HUES48 (cell line): Measurements from ENCODE around the gene GALNT7.

Source experiments
- H3K27ac ChIP-seq: one replicate; pipeline ENCODE4 v1.7.0; 2013; ENCODE audit warnings: low read depth, low read length, inconsistent platforms
- H3K27me3 ChIP-seq: 2 replicates; pipeline ENCODE4 v1.6.1; 2013; ENCODE audit warnings: mild to moderate bottlenecking, low read length; ENCODE audit not compliant: control insufficient read depth, insufficient read depth
- H3K36me3 ChIP-seq: 2 replicates; pipeline ENCODE4 v1.6.1; 2013; ENCODE audit warnings: low read length; ENCODE audit not compliant: control insufficient read depth, insufficient read depth
- H3K4me1 ChIP-seq: 2 replicates; pipeline ENCODE4 v1.6.1; 2013; ENCODE audit warnings: mild to moderate bottlenecking, low read length; ENCODE audit not compliant: control insufficient read depth, insufficient read depth
- H3K4me3 ChIP-seq: 2 replicates; pipeline ENCODE4 v1.5.1; 2013; ENCODE audit warnings: mild to moderate bottlenecking, low read depth, low read length
- H3K9ac ChIP-seq: 2 replicates; pipeline ENCODE4 v1.6.1; 2013; ENCODE audit warnings: mild to moderate bottlenecking, low read depth, low read length, moderate library complexity
- H3K9me3 ChIP-seq: 2 replicates; pipeline ENCODE4 v1.6.1; 2013; ENCODE audit warnings: low read length; ENCODE audit not compliant: control insufficient read depth, insufficient read depth

The GALNT7 gene

GRCh38 chr4:173264245-173264644, 95.6 kb downstream of the GALNT7 start:
- H3K27ac ChIP-seq, result no peak overlapping the region
- H3K27me3 ChIP-seq, result no peaks in the 10 kb centered on the region
- H3K4me1 ChIP-seq, result peaks cover 13% of the 10 kb centered on the region
- no peaks in the 10 kb centered on the region for H3K36me3 ChIP-seq
- no peaks in the 10 kb centered on the region for H3K9me3 ChIP-seq
- no peak overlapping the region for H3K9ac ChIP-seq
- no peak overlapping the region for H3K4me3 ChIP-seq

- no peaks in the 10 kb centered on the region for H3K27me3 ChIP-seq
- no peaks in the 10 kb centered on the region for H3K36me3 ChIP-seq
- H3K4me1 ChIP-seq, result peaks cover 13% of the 10 kb centered on the region
- H3K9me3 ChIP-seq, result no peaks in the 10 kb centered on the region
- no peak overlapping the region for H3K9ac ChIP-seq
- no peak overlapping the region for H3K4me3 ChIP-seq
- no peak overlapping the region for H3K27ac ChIP-seq
Observed at GRCh38 chr4:173264684-173265185, 96.1 kb downstream of the GALNT7 start.

GRCh38 chr4:173265751-173266150, 97.1 kb downstream of the GALNT7 start:
- Histone ChIP-seq H3K4me1 (peaks cover 20% of the 10 kb centered on the region), H3K9ac (no peak overlapping the region), H3K9me3 (no peaks in the 10 kb centered on the region), H3K4me3 (no peak overlapping the region), H3K36me3 (no peaks in the 10 kb centered on the region), H3K27me3 (no peaks in the 10 kb centered on the region), H3K27ac (no peak overlapping the region)

- Histone ChIP-seq H3K27me3 (no peaks in the 10 kb centered on the region), H3K36me3 (no peaks in the 10 kb centered on the region), H3K27ac (no peak overlapping the region), H3K9me3 (no peaks in the 10 kb centered on the region), H3K4me1 (peaks cover 20% of the 10 kb centered on the region), H3K9ac (no peak overlapping the region), H3K4me3 (no peak overlapping the region)
Observed at GRCh38 chr4:173267711-173268110, 99.1 kb downstream of the GALNT7 start.

- Histone ChIP-seq H3K36me3 (peaks cover 3% of the 10 kb centered on the region; the same call in 1 of the 2 replicates), H3K9ac (no peak overlapping the region), H3K4me1 (peaks cover 18% of the 10 kb centered on the region), H3K27me3 (no peaks in the 10 kb centered on the region), H3K4me3 (no peak overlapping the region), H3K9me3 (no peaks in the 10 kb centered on the region), H3K27ac (no peak overlapping the region)
Observed at GRCh38 chr4:173269280-173269679, 100.7 kb downstream of the GALNT7 start.

GRCh38 chr4:173270312-173271027, 101.9 kb downstream of the GALNT7 start:
- peaks cover 11% of the 10 kb centered on the region for H3K4me1 ChIP-seq
- no peak overlapping the region for H3K9ac ChIP-seq
- H3K27ac ChIP-seq, result peak overlapping the region; percentile 1
- H3K9me3 ChIP-seq, result no peaks in the 10 kb centered on the region
- H3K4me3 ChIP-seq, result no peak overlapping the region
- no peaks in the 10 kb centered on the region for H3K27me3 ChIP-seq
- H3K36me3 ChIP-seq, result peaks cover 3% of the 10 kb centered on the region; the same call in 1 of the 2 replicates

- peaks cover 10% of the 10 kb centered on the region for H3K4me1 ChIP-seq
- H3K4me3 ChIP-seq, result no peak overlapping the region
- no peak overlapping the region for H3K9ac ChIP-seq
- H3K9me3 ChIP-seq, result no peaks in the 10 kb centered on the region
- no peaks in the 10 kb centered on the region for H3K27me3 ChIP-seq
- no peak overlapping the region for H3K27ac ChIP-seq
- H3K36me3 ChIP-seq, result peaks cover 3% of the 10 kb centered on the region; the same call in 1 of the 2 replicates
Observed at GRCh38 chr4:173272314-173272713, 103.7 kb downstream of the GALNT7 start.

- Histone ChIP-seq H3K27me3 (no peaks in the 10 kb centered on the region), H3K9ac (no peak overlapping the region), H3K4me1 (peaks cover 7% of the 10 kb centered on the region; the same call in 1 of the 2 replicates), H3K36me3 (peaks cover 3% of the 10 kb centered on the region; the same call in 1 of the 2 replicates), H3K27ac (no peak overlapping the region), H3K4me3 (no peak overlapping the region), H3K9me3 (no peaks in the 10 kb centered on the region)
Observed at GRCh38 chr4:173272996-173273395, 104.4 kb downstream of the GALNT7 start.

GRCh38 chr4:173273941-173274340, 105.3 kb downstream of the GALNT7 start:
- H3K27me3 ChIP-seq, result no peaks in the 10 kb centered on the region
- H3K9me3 ChIP-seq, result no peaks in the 10 kb centered on the region
- H3K36me3 ChIP-seq, result peaks cover 3% of the 10 kb centered on the region; the same call in 1 of the 2 replicates
- H3K27ac ChIP-seq, result no peak overlapping the region
- H3K9ac ChIP-seq, result no peak overlapping the region
- peaks cover 7% of the 10 kb centered on the region; the same call in 1 of the 2 replicates for H3K4me1 ChIP-seq
- H3K4me3 ChIP-seq, result no peak overlapping the region

- no peak overlapping the region for H3K27ac ChIP-seq
- H3K27me3 ChIP-seq, result no peaks in the 10 kb centered on the region
- no peaks in the 10 kb centered on the region for H3K9me3 ChIP-seq
- peaks cover 7% of the 10 kb centered on the region; the same call in 1 of the 2 replicates for H3K4me1 ChIP-seq
- H3K36me3 ChIP-seq, result peaks cover 3% of the 10 kb centered on the region; the same call in 1 of the 2 replicates
- no peak overlapping the region for H3K4me3 ChIP-seq
- no peak overlapping the region for H3K9ac ChIP-seq
Observed at GRCh38 chr4:173274744-173275143, 106.1 kb downstream of the GALNT7 start.

- Histone ChIP-seq H3K36me3 (peaks cover 3% of the 10 kb centered on the region; the same call in 1 of the 2 replicates), H3K9me3 (no peaks in the 10 kb centered on the region), H3K4me1 (peaks cover 4% of the 10 kb centered on the region; the same call in 1 of the 2 replicates), H3K9ac (no peak overlapping the region), H3K27me3 (no peaks in the 10 kb centered on the region), H3K4me3 (no peak overlapping the region), H3K27ac (no peak overlapping the region)
Observed at GRCh38 chr4:173275150-173275549, 106.5 kb downstream of the GALNT7 start.
